OCI-LY1 (cell line): Measurements from ENCODE around the gene SPPL2B.

Source experiments
- H2AFZ ChIP-seq: fragments of 200-600 bp; sonication (generic), shearing (Covaris generic); 2 replicates; pipeline ENCODE4 v1.6.0; 2014; ENCODE audit warnings: antibody characterized with exemption, mild to moderate bottlenecking, low read length
- H3F3A ChIP-seq: fragments of 200-600 bp; sonication (generic), shearing (Covaris generic); 2 replicates; pipeline ENCODE4 v1.6.0; 2014; ENCODE audit warnings: mild to moderate bottlenecking, antibody characterized with exemption, low read length, moderate library complexity; ENCODE audit not compliant: insufficient read depth
- H3K27ac ChIP-seq: fragments of 200-600 bp; sonication (generic); 2 replicates; pipeline ENCODE4 v1.5.1; 2014; ENCODE audit warnings: low read length, mixed run types, mild to moderate bottlenecking, low read depth; ENCODE audit not compliant: poor library complexity, severe bottlenecking
- H3K27me3 ChIP-seq: fragments of 200-600 bp; sonication (generic); 2 replicates; pipeline ENCODE4 v1.6.0; 2014; ENCODE audit warnings: antibody characterized with exemption, mild to moderate bottlenecking, low read length, moderate library complexity; ENCODE audit not compliant: insufficient read depth
- H3K36me3 ChIP-seq: fragments of 200-600 bp; sonication (generic); 2 replicates; pipeline ENCODE4 v1.6.1; 2014; ENCODE audit warnings: mild to moderate bottlenecking, antibody characterized with exemption, low read length, moderate library complexity, mixed read lengths; ENCODE audit not compliant: insufficient read depth
- H3K4me1 ChIP-seq: fragments of 200-600 bp; sonication (generic); 2 replicates; pipeline ENCODE4 v1.5.1; 2014; ENCODE audit warnings: mild to moderate bottlenecking, low read length, moderate library complexity; ENCODE audit not compliant: insufficient read depth, severe bottlenecking
- H3K4me2 ChIP-seq: fragments of 200-600 bp; sonication (generic), shearing (Covaris generic); 2 replicates; pipeline ENCODE4 v1.6.1; 2014; ENCODE audit warnings: low read length
- H3K4me3 ChIP-seq: fragments of 200-600 bp; sonication (generic); 2 replicates; pipeline ENCODE4 v1.5.1; 2014; ENCODE audit warnings: low read length, low read depth, mild to moderate bottlenecking, mixed read lengths; ENCODE audit not compliant: poor library complexity, severe bottlenecking
- H3K79me2 ChIP-seq: fragments of 200-600 bp; shearing (Covaris generic); 2 replicates; pipeline ENCODE4 v1.6.1; 2016; ENCODE audit warnings: mixed run types, low read length, mixed read lengths; ENCODE audit not compliant: insufficient read depth
- H3K9ac ChIP-seq: fragments of 200-600 bp; sonication (generic), shearing (Covaris generic); 2 replicates; pipeline ENCODE4 v1.6.1; 2014; ENCODE audit warnings: mild to moderate bottlenecking, low read length, mixed read lengths
- H3K9me2 ChIP-seq: fragments of 200-600 bp; sonication (generic), shearing (Covaris generic); 2 replicates; pipeline ENCODE4 v1.6.1; 2014; ENCODE audit warnings: low read depth, mild to moderate bottlenecking, low read length, mixed read lengths
- H3K9me3 ChIP-seq: fragments of 200-600 bp; shearing (Covaris generic); 2 replicates; pipeline ENCODE4 v1.6.1; 2014; ENCODE audit warnings: low read length, mixed read lengths
- H4K20me1 ChIP-seq: fragments of 200-600 bp; sonication (generic), shearing (Covaris generic); 2 replicates; pipeline ENCODE4 v1.6.0; 2016; ENCODE audit warnings: mild to moderate bottlenecking, low read length; ENCODE audit not compliant: insufficient read depth
- CTCF ChIP-seq: fragments of 200-600 bp; sonication (generic), shearing (Covaris generic); IDR thresholded peaks from 2 replicates; pipeline ENCODE4 v1.5.1; 2017; ENCODE audit warnings: mild to moderate bottlenecking, antibody characterized with exemption, low read length, moderate library complexity, mixed read lengths
- EZH2 ChIP-seq: fragments of 200-600 bp; sonication (generic), shearing (Covaris generic); IDR thresholded peaks from 2 replicates; pipeline ENCODE4 v1.8.0; 2017; ENCODE audit warnings: borderline replicate concordance, mixed run types, mild to moderate bottlenecking, antibody characterized with exemption, low read length, moderate library complexity, mixed read lengths

SPPL2B gene

DNA sequence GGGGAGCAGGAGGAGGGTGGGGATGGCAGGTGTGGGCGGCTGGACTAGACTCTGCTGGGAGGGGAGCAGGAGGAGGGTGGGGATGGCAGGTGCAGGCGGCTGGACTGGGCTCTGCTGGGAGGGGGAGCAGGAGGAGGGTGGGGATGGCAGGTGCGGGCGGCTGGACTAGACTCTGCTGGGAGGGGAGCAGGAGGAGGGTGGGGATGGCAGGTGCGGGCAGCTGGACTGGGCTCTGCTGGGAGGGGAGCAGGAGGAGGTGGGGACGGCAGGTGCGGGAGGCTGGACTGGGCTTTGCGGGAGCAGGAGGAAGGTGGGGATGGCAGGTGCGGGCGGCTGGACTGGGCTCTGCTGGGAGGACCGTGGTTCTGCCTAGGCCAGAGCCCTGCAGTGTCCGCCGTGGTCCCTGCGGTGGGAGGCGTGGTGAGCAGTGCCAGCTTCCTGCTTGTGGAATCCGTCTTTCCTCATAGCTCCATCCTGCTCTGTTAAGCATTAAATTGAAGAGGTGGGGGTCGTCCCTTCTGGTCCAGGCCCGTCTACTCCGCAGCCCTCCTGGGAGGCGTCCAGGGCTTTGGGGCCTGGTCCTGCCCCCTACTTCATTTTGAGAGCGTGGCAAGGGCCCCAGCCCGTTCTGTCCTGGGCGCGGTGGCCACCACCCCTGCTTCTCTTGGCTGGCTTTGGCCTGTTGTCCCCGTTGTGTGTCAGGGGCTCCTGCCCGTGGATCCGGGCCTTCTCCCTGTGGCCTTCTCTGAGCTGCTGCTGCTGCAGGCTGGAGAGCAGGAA, 4.7 kb downstream of the SPPL2B start:
- Histone ChIP-seq H3K9me2 (no peaks in the 10 kb centered on the region), H3K36me3 (peaks cover 24% of the 10 kb centered on the region), H4K20me1 (no peaks in the 10 kb centered on the region), H3K27ac (peak overlapping the region; percentile 97), H3K4me3 (peak overlapping the region; percentile 52), H3F3A (peaks cover 13% of the 10 kb centered on the region; the same call in 1 of the 2 replicates), H3K9ac (no peak overlapping the region; the same call in 1 of the 2 replicates), H3K27me3 (no peaks in the 10 kb centered on the region), H3K4me1 (peaks cover 46% of the 10 kb centered on the region), H2AFZ (no peak overlapping the region), H3K4me2 (peak overlapping the region; percentile 70), H3K79me2 (peaks cover 7% of the 10 kb centered on the region), H3K9me3 (no peaks in the 10 kb centered on the region)
- TF ChIP-seq EZH2 (no peak), CTCF (no peak)

GRCh38 chr19:2333807-2334211, 5.3 kb downstream of the SPPL2B start:
- peak overlapping the region; percentile 97 for H3K27ac ChIP-seq
- H3K4me2 ChIP-seq, result no peak overlapping the region; the same call in 1 of the 2 replicates
- no peak overlapping the region for H3K4me3 ChIP-seq
- no peak overlapping the region for H3K9ac ChIP-seq
- H3K36me3 ChIP-seq, result peaks cover 26% of the 10 kb centered on the region
- H3K27me3 ChIP-seq, result no peaks in the 10 kb centered on the region
- no peaks in the 10 kb centered on the region for H4K20me1 ChIP-seq
- H3K79me2 ChIP-seq, result peaks cover 6% of the 10 kb centered on the region
- H3K4me1 ChIP-seq, result peaks cover 46% of the 10 kb centered on the region
- peaks cover 13% of the 10 kb centered on the region; the same call in 1 of the 2 replicates for H3F3A ChIP-seq
- no peaks in the 10 kb centered on the region for H3K9me3 ChIP-seq
- H3K9me2 ChIP-seq, result no peaks in the 10 kb centered on the region
- no peak; the same call in 1 of the 2 replicates for TF ChIP-seq CTCF
- TF ChIP-seq EZH2, result no peak
- H2AFZ ChIP-seq, result no peak overlapping the region

- Histone ChIP-seq H3K4me1 (peaks cover 42% of the 10 kb centered on the region), H3F3A (peaks cover 13% of the 10 kb centered on the region; the same call in 1 of the 2 replicates), H3K27ac (no peak overlapping the region), H3K9me3 (no peaks in the 10 kb centered on the region), H2AFZ (no peak overlapping the region), H3K79me2 (no peaks in the 10 kb centered on the region; the same call in 1 of the 2 replicates), H3K36me3 (peaks cover 32% of the 10 kb centered on the region), H3K4me3 (no peak overlapping the region), H3K9ac (no peak overlapping the region), H3K9me2 (no peaks in the 10 kb centered on the region), H4K20me1 (no peaks in the 10 kb centered on the region), H3K4me2 (no peak overlapping the region), H3K27me3 (no peaks in the 10 kb centered on the region)
- TF ChIP-seq EZH2, result no peak
Observed at GRCh38 chr19:2334426-2334825, 5.9 kb downstream of the SPPL2B start.
